Mucosa of stomach (tissue), 1 donor: ENCODE results near the gene ASB6.

Source experiments
- H3K27me3 ChIP-seq: one replicate; pipeline ENCODE4 v1.7.0; 2013; ENCODE audit warnings: mild to moderate bottlenecking, low read length; ENCODE audit not compliant: control insufficient read depth, insufficient read depth
- H3K36me3 ChIP-seq: one replicate; pipeline ENCODE4 v1.7.0; 2013; ENCODE audit warnings: low read length; ENCODE audit not compliant: control insufficient read depth, insufficient read depth
- H3K4me1 ChIP-seq: one replicate; pipeline ENCODE4 v1.7.0; 2013; ENCODE audit warnings: mild to moderate bottlenecking, low read length; ENCODE audit not compliant: control insufficient read depth, insufficient read depth
- H3K4me3 ChIP-seq: one replicate; pipeline ENCODE4 v1.7.0; 2013; ENCODE audit warnings: low read length
- H3K9ac ChIP-seq: one replicate; pipeline ENCODE4 v1.7.0; 2013; ENCODE audit warnings: mild to moderate bottlenecking, low read length, moderate library complexity
- H3K9me3 ChIP-seq: one replicate; pipeline ENCODE4 v1.7.0; 2013; ENCODE audit warnings: mild to moderate bottlenecking, low read length, moderate library complexity; ENCODE audit not compliant: control insufficient read depth
- donor health status: Pancreatic carcinoma.

Gene ASB6

DNA sequence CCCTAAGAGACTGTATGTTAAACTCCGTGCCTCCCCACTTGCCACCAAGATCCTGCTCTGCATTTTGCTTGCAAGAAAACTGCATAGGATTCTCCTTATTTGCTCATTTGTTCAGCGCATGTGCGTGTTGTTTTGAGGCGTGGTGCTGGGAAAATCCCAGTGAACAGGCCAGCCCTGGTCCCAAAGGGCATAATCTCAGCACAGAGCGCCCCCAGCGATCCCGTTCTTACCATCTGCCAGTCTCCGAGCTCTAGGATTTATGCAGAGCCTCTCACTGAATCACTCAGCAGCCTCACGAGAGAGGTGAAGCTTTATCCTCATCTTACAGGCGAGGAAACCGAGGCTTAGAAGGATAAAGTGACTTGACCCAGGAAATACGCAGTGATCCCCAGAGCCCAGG, 35.0 kb upstream of the ASB6 start:
- Histone ChIP-seq H3K27me3 (peaks cover 8% of the 10 kb centered on the region), H3K36me3 (no peaks in the 10 kb centered on the region), H3K4me3 (no peak overlapping the region), H3K9ac (no peak overlapping the region), H3K4me1 (no peaks in the 10 kb centered on the region), H3K9me3 (no peaks in the 10 kb centered on the region)

DNA sequence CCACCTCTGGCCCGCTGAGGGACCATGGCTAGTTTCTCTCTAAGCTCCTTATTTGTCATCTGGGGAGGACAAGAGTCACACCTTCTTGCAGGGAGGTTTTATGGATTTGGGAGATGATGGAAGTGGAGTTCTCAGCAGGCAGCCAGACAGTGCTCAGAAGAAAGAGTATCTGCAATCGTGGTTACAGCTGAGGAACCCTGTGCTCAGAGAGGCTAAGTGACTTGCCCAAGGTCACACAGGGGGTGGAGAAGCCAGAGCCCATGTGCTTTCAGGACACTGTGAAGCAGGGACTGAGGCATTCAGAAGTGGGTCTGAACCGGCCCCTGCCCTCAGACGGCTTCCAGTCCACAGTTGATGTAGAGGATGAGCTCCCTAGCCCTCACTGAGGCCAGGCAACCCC, 34.3 kb upstream of the ASB6 start:
- Histone ChIP-seq H3K9me3 (no peaks in the 10 kb centered on the region), H3K36me3 (no peaks in the 10 kb centered on the region), H3K4me3 (no peak overlapping the region), H3K4me1 (no peaks in the 10 kb centered on the region), H3K27me3 (peaks cover 8% of the 10 kb centered on the region), H3K9ac (no peak overlapping the region)

DNA sequence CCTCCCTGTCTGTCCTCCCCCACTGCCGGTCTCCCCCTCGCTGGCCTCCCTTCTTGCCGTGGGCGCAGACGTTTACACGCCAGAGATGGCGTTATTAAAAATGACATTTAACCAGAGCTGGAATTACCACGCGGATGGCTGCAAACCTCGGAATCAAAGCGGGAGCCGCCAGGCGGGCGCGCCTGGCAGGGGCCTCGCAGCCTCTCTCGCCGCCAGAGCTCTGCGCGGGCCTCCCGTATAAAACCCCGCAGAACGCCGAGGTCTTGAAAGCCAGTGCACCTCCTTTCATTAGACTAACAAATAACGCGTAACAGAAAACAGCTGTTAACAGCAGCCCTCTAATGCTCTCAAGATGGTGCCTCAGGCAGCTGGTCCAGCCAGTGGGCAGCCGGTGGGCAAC, 33.7 kb upstream of the ASB6 start:
- no peak overlapping the region for H3K4me3 ChIP-seq
- no peaks in the 10 kb centered on the region for H3K9me3 ChIP-seq
- H3K9ac ChIP-seq: no peak overlapping the region
- no peaks in the 10 kb centered on the region for H3K4me1 ChIP-seq
- H3K27me3 ChIP-seq: peaks cover 8% of the 10 kb centered on the region
- no peaks in the 10 kb centered on the region for H3K36me3 ChIP-seq

DNA sequence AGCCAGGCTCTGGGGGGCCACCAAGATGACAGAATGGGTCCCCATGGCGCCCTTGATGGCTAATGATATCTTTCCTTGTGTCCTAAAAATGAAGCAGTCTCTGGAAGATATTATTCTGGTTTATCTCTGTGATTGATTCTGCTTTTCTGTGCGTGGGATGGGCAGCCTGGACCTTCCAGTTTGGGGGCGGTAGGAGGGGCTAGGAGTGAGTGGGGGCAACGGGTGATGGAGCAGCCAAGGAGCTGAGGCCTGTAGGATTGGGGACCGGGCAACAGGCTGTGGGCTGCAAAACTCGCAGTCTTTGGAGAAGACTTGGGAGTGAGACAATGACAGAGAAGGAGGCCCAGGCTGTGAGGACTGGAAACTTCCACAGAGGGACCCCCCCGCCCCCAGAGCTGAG, 32.3 kb upstream of the ASB6 start:
- no peaks in the 10 kb centered on the region for H3K36me3 ChIP-seq
- H3K4me1 ChIP-seq: no peaks in the 10 kb centered on the region
- no peak overlapping the region for H3K9ac ChIP-seq
- no peak overlapping the region for H3K4me3 ChIP-seq
- H3K9me3 ChIP-seq: no peaks in the 10 kb centered on the region
- peaks cover 8% of the 10 kb centered on the region for H3K27me3 ChIP-seq

DNA sequence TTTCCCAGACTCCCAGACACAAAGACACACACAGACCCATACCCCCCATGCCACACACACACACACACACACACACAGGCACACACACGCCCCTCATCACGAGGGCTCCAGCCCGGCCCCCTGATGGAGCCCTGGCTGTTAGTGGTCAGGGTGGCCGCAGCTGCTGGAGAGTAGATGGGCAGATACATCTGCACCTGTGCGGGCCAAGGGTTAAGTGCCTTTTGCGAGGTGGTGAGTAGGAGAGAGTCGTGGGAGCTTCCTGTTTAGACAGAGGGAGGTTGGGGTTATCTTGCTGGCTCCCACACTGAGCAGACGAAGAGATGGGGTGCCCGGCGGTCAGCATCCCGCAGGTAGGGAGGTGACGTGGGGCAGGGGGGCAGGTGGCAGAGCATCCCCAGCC, 31.7 kb upstream of the ASB6 start:
- peaks cover 8% of the 10 kb centered on the region for H3K27me3 ChIP-seq
- no peak overlapping the region for H3K4me3 ChIP-seq
- no peak overlapping the region for H3K9ac ChIP-seq
- no peaks in the 10 kb centered on the region for H3K9me3 ChIP-seq
- H3K36me3 ChIP-seq: no peaks in the 10 kb centered on the region
- no peaks in the 10 kb centered on the region for H3K4me1 ChIP-seq

DNA sequence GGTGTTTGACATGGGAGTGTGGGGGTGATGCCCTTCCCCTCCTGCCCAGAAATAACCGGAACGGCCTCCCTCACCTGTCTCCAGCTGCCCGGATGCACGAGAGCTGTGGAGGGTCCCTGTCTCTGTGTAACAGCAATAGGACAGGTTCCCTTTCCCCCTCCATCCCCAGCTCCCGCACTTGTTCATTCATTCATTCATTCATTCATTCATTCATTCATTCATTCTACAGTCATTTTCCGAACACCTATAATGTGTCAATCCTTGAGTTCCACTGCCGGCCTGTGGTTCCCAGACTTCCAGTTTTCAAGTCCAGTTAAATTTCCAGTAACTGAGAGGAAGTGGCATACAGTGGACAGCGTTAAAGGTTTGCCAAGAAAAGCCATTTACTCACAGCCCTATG, 30.8 kb upstream of the ASB6 start:
- Histone ChIP-seq H3K27me3 (peaks cover 8% of the 10 kb centered on the region), H3K9ac (no peak overlapping the region), H3K36me3 (no peaks in the 10 kb centered on the region), H3K9me3 (no peaks in the 10 kb centered on the region), H3K4me3 (no peak overlapping the region), H3K4me1 (no peaks in the 10 kb centered on the region)

DNA sequence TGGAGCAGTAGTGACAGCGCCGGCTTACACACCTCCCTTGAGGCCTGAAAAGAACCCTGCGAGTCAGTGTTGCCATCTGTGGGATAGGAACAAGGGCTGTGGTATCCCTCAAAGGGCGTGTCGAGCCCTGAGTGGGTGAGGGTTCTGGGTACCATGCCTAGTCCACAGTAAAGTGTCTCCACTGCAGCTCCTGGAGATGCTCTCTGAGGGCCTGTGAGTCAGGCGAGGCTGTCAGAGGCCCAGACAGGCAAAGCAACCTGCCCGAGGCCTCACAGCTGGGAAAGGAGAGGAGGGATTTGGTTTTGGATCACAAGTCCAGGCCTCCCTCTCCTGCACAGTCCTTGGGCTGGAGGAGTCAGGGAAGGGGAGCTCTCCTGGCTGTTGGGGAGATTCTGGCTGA, 29.6 kb upstream of the ASB6 start:
- no peak overlapping the region for H3K4me3 ChIP-seq
- H3K27me3 ChIP-seq: peaks cover 7% of the 10 kb centered on the region
- H3K36me3 ChIP-seq: no peaks in the 10 kb centered on the region
- H3K9me3 ChIP-seq: no peaks in the 10 kb centered on the region
- H3K9ac ChIP-seq: no peak overlapping the region
- H3K4me1 ChIP-seq: peaks cover 6% of the 10 kb centered on the region

DNA sequence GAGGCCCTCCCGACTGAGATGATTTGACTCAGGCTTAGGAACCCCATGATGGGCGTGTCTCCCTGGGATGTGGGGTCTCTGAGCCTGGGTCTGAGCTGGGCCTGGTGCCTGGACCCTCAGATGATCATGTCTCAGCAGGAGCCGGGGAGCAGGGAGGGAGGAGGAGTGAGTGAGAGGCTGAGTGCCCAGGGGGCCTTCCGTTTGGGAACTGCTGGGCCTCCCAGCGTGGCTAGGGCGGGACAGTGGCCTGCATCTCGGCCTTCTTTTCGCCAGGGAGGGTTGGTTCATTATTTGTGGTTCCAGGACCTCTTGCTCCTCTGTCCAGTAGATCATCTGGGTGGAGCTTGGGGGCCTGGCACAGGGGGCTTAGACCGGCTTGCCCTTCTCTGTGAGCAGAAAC, 29.1 kb upstream of the ASB6 start:
- Histone ChIP-seq H3K9me3 (no peaks in the 10 kb centered on the region), H3K9ac (no peak overlapping the region), H3K36me3 (no peaks in the 10 kb centered on the region), H3K27me3 (peaks cover 3% of the 10 kb centered on the region), H3K4me3 (no peak overlapping the region), H3K4me1 (peaks cover 11% of the 10 kb centered on the region)

DNA sequence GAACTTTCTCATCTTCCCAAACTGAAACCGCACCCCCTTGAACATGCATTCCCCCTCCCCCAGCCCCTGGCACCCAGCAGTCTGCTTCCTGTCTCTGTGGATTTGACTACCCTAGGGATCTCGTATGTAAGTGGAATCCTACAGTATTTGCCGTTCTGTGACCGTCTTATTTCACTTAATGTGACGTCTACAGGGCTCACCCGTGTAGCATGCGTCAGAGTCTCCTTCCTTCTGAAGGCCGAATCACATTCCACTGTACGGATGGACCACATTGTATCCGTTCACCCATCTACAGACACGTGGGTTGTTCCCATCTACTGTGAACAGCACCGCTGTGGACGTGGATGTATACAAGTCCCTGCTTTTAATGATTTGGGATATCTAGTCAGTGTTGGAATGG, 28.0 kb upstream of the ASB6 start:
- Histone ChIP-seq H3K4me1 (peaks cover 11% of the 10 kb centered on the region), H3K9ac (no peak overlapping the region), H3K27me3 (peaks cover 9% of the 10 kb centered on the region), H3K4me3 (no peak overlapping the region), H3K36me3 (no peaks in the 10 kb centered on the region), H3K9me3 (no peaks in the 10 kb centered on the region)

DNA sequence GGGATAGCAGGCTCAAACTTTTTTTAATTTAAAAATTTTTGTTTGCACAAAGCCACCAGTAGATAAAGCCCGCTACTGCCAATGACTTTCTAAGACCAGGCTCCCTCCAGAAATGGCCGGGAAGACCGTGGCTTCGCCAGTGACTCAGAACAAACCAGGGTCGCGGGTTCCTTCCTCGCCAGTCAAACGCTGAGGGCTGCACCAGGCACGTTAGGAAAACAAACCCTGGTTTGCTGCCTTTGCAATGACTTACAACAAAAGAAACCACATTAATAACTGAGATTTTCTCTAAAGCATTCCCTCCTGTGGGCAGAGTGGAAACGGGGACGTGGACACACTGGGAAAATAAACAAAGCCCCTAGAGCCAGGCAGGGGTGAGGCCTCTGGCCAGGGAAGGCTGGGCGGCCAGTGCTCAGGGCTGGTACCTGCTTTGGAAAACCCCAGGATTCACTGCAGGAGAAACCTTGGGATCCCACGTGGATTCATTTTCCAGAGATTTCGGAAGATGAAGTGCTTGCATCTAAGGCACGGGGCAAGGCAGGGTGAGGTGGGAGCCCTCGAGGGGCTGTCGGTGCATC, 27.3 kb upstream of the ASB6 start:
- Histone ChIP-seq H3K4me1 (peaks cover 11% of the 10 kb centered on the region), H3K4me3 (no peak overlapping the region), H3K9me3 (no peaks in the 10 kb centered on the region), H3K9ac (no peak overlapping the region), H3K36me3 (no peaks in the 10 kb centered on the region), H3K27me3 (peaks cover 13% of the 10 kb centered on the region)

DNA sequence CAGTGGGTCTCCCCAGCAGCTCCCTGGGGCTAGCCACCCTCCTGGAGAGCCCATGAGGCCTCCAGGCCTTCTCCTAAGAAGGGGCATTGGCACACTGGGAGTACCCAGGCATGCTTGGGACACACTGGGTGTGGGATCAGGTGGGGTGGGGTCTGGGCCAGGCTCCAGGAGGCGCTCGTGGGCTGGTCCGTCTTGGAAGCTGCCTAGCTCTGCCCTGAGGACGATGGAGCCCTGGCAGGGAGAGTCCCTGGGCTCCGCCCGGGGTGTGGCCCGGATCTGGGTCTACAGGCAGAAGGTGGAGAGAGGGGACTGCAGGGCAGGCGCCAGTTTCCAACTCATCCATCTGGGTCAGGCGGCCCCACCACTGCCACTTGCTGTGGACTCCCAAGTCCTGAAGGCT, 25.9 kb upstream of the ASB6 start:
- peaks cover 13% of the 10 kb centered on the region for H3K27me3 ChIP-seq
- no peaks in the 10 kb centered on the region for H3K9me3 ChIP-seq
- no peak overlapping the region for H3K9ac ChIP-seq
- H3K36me3 ChIP-seq: no peaks in the 10 kb centered on the region
- no peak overlapping the region for H3K4me3 ChIP-seq
- H3K4me1 ChIP-seq: peaks cover 11% of the 10 kb centered on the region

DNA sequence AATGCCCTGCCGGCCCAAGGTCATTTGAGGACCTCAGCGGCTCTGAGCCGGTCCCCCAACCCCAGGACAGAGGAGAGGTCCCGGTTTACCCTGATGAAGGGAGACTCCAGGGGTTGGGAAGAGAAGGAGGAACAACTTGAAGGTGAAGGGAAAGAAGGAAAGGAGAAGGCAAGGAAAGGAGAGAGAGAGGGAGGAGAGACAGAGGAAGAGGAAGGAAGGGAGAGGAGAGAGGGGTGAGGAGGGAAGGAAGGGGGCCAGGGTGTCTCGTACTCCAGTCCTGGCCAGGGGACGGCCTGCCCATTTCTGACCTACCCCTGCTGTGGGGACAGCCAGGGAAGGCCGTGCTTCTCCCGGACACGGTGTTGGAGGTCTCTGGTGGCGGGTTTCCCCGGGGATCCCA, 25.4 kb upstream of the ASB6 start:
- no peak overlapping the region for H3K4me3 ChIP-seq
- no peak overlapping the region for H3K9ac ChIP-seq
- H3K4me1 ChIP-seq: peaks cover 11% of the 10 kb centered on the region
- no peaks in the 10 kb centered on the region for H3K36me3 ChIP-seq
- H3K27me3 ChIP-seq: peaks cover 13% of the 10 kb centered on the region
- H3K9me3 ChIP-seq: no peaks in the 10 kb centered on the region

DNA sequence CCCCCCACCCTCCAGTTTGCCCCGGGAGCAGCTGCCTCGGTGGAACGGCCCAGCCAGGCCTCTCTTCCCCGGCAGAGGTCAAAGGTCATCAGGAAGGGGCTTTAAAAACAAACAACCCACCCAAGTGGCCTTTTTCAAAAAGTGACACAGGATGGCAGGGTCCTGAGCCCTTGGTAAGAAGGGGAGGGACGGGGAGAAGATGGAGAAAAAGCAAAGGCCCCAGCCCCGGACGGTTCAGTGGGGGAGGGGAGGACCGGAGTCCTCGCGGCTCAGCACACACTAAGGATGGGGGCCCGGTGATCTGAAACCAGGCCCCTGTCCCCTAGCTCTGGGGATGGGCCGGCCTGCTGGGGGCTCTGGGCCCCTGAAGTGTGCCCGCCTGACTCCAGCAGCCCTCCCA, 24.6 kb upstream of the ASB6 start:
- Histone ChIP-seq H3K4me3 (no peak overlapping the region), H3K36me3 (no peaks in the 10 kb centered on the region), H3K27me3 (peaks cover 13% of the 10 kb centered on the region), H3K9ac (no peak overlapping the region), H3K9me3 (no peaks in the 10 kb centered on the region), H3K4me1 (peaks cover 11% of the 10 kb centered on the region)
